ENCODE data around the gene MEPCE.

The MEPCE gene

DNA sequence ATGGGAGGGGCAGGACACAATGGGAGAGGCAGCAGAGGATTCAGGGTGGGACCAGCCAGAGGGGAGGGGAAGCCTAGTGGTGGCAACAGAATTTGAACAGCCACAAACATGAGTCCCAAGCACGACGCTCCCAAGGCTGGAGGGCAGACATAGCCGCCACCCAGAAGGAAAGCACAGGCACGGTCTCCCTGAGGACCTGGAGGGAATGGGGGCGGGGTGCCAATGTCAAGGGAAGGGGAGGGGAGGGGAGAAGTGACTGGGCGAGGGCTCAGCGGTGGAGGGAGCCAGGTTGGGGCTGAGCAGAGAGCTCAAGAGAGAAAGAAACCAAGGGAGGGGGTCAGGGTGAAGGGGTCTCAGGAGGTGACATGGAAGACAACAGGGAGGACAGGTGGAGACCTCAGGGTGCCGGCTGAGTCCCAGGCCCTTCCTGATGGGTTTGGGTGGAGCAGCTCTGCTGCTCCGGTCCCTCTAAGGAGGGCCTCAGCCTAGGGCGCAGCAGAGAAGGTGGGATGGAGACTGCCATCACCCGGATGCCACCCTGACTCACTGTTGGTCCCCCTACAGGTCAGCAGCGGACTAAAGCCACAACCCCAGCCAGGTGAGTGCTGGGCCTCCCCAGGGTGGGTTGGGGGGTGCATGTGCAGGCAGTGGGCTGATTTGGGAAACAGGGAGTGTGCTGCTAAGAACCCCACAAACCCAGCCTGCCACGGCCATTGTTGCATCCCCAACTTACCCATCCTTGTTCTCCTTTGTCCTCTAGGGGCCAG is 32.1 kb upstream of the MEPCE start:
- Histone ChIP-seq H3K27me3 (replicated peaks in 2 of 5; ENCODE audit: control insufficient read depth in 4 of 5, insufficient read depth in 5 of 5, low read length in 4 of 5) (no peaks in the 10 kb centered on the region), H3K4me3 (ENCODE audit: control insufficient read depth in 1 of 7, extremely low read depth in 1 of 7, insufficient read depth in 4 of 7, low read depth in 2 of 7, low read length in 6 of 7) (no peak overlapping the region), H3K4me1 (ENCODE audit: control extremely low read depth in 1 of 4, control insufficient read depth in 4 of 4, insufficient read depth in 4 of 4, low read length in 3 of 4) (peaks cover 0 to 4% (median 0%) of the 10 kb centered on the region in 4 experiments), H3K27ac (ENCODE audit: insufficient read depth in 1 of 2, low read depth in 1 of 2, low read length in 2 of 2, poor library complexity in 1 of 2, severe bottlenecking in 2 of 2) (no peak overlapping the region), H3K9me3 (ENCODE audit: control extremely low read depth in 1 of 5, control insufficient read depth in 4 of 5, insufficient read depth in 2 of 5, low read depth in 1 of 5, low read length in 4 of 5) (no peaks in the 10 kb centered on the region), H3K36me3 (ENCODE audit: control insufficient read depth in 4 of 4, insufficient read depth in 4 of 4, low read length in 3 of 4) (no peaks in the 10 kb centered on the region)
- CTCF ChIA-PET = interaction anchor here (1.4 to 1.7 kb wide), 2 partner anchors 10 to 50 kb away, joined by 3 to 8 read pairs; no protein-coding TSS in a partner anchor
- no peak for DNase-seq
- POLR2A ChIA-PET = no interaction called here
- WGBS (ENCODE audit: insufficient coverage) = 97% methylated on average over 11 of the region's 13 CpGs

DNA sequence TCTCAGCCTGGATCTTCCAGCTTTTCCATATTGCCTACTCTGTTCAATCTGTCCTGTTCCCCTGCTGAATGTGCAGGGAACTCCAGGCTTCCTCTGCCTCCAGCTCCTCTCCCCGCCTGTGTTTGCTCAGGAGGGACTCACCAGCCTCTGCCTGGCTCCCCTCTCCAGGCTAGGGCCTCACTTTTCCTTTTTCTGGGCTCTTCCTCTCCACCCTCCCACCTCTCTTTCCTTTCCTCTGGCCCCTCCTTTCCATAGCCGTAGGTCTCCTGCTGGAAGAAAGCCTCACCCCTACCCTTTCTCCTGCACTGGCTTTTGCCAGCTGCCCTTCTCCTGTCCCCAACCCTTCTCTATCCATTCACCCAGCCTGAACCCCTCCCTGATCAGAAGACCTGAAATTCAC is 31.4 kb upstream of the MEPCE start:
- Histone ChIP-seq H3K4me1 (ENCODE audit: control extremely low read depth in 1 of 4, control insufficient read depth in 4 of 4, insufficient read depth in 4 of 4, low read length in 3 of 4) (peaks cover 0 to 4% (median 0%) of the 10 kb centered on the region in 4 experiments), H3K4me3 (ENCODE audit: control insufficient read depth in 1 of 7, extremely low read depth in 1 of 7, insufficient read depth in 4 of 7, low read depth in 2 of 7, low read length in 6 of 7) (no peak overlapping the region), H3K36me3 (ENCODE audit: control insufficient read depth in 4 of 4, insufficient read depth in 4 of 4, low read length in 3 of 4) (no peaks in the 10 kb centered on the region), H3K9me3 (ENCODE audit: control extremely low read depth in 1 of 5, control insufficient read depth in 4 of 5, insufficient read depth in 2 of 5, low read depth in 1 of 5, low read length in 4 of 5) (no peaks in the 10 kb centered on the region), H3K27ac (ENCODE audit: insufficient read depth in 1 of 2, low read depth in 1 of 2, low read length in 2 of 2, poor library complexity in 1 of 2, severe bottlenecking in 2 of 2) (no peak overlapping the region), H3K27me3 (replicated peaks in 2 of 5; ENCODE audit: control insufficient read depth in 4 of 5, insufficient read depth in 5 of 5, low read length in 4 of 5) (no peaks in the 10 kb centered on the region)
- ChIA-PET CTCF (interaction anchor here (1.4 to 1.7 kb wide), 2 partner anchors 9 to 51 kb away, joined by 3 to 8 read pairs; no protein-coding TSS in a partner anchor), POLR2A (no interaction called here)
- WGBS (ENCODE audit: insufficient coverage) = 79% methylated on average over 2 of the region's 2 CpGs
- no peak for DNase-seq

DNA sequence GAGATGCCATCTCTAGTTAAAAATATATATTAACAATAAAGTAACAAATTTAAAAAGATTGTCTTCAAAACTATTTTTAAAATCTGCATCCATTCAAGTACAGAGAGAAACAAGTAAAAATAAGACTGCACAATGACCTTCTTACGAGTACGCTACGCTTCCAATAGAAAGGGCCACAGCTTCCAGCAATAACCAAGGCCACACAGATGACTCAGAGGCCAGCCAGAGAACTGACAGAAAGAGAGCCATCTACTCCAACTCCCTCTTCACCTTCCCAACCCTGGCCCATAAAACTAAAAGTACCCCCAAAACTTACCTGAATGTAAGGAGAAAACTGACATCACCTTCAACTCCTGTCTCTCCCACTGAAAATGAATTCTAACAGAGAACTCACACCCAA is 29.6 kb upstream of the MEPCE start:
- H3K4me1 ChIP-seq (ENCODE audit: control extremely low read depth in 1 of 4, control insufficient read depth in 4 of 4, insufficient read depth in 4 of 4, low read length in 3 of 4) = peaks cover 0 to 4% (median 0%) of the 10 kb centered on the region in 4 experiments
- H3K4me3 ChIP-seq (ENCODE audit: control insufficient read depth in 1 of 7, extremely low read depth in 1 of 7, insufficient read depth in 4 of 7, low read depth in 2 of 7, low read length in 6 of 7) = no peak overlapping the region
- DNase-seq = no peak
- no peaks in the 10 kb centered on the region for H3K36me3 ChIP-seq (ENCODE audit: control insufficient read depth in 4 of 4, insufficient read depth in 4 of 4, low read length in 3 of 4)
- WGBS (ENCODE audit: insufficient coverage) = 100% methylated on average over 3 of the region's 3 CpGs
- H3K9me3 ChIP-seq (ENCODE audit: control extremely low read depth in 1 of 5, control insufficient read depth in 4 of 5, insufficient read depth in 2 of 5, low read depth in 1 of 5, low read length in 4 of 5) = no peaks in the 10 kb centered on the region
- POLR2A ChIA-PET = no interaction called here
- CTCF ChIA-PET = interaction anchor here (0.8 to 1.2 kb wide), 2 partner anchors 16 to 54 kb away, joined by 3 to 5 read pairs; no protein-coding TSS in a partner anchor
- no peak overlapping the region for H3K27ac ChIP-seq (ENCODE audit: insufficient read depth in 1 of 2, low read depth in 1 of 2, low read length in 2 of 2, poor library complexity in 1 of 2, severe bottlenecking in 2 of 2)
- no peaks in the 10 kb centered on the region for H3K27me3 ChIP-seq (replicated peaks in 2 of 5; ENCODE audit: control insufficient read depth in 4 of 5, insufficient read depth in 5 of 5, low read length in 4 of 5)

DNA sequence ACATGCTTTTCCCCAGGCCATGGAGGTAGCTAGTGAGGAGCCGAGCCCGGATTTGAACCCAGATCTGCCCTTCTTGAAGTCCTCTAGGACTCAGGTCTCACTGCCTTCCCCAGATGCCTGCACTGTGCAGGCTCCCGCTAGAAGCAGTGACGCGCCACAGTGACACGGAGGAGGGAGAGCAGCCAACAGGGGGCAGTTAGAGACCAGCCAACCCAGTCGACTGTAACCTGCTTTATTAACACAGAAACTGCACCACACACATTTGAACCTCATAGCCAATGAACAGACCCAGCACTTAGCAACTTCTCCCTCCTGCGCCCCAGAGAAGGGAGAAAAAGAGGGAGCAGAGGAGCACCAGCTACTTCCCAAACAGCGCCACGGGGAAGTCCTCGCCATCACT is 29.0 kb upstream of the MEPCE start:
- no peaks in the 10 kb centered on the region for H3K9me3 ChIP-seq (ENCODE audit: control extremely low read depth in 1 of 5, control insufficient read depth in 4 of 5, insufficient read depth in 2 of 5, low read depth in 1 of 5, low read length in 4 of 5)
- peak; percentile 15 to 36 (median 24) for DNase-seq
- H3K4me3 ChIP-seq (ENCODE audit: control insufficient read depth in 1 of 7, extremely low read depth in 1 of 7, insufficient read depth in 4 of 7, low read depth in 2 of 7, low read length in 6 of 7) = no peak overlapping the region
- H3K27me3 ChIP-seq (replicated peaks in 2 of 5; ENCODE audit: control insufficient read depth in 4 of 5, insufficient read depth in 5 of 5, low read length in 4 of 5) = no peaks in the 10 kb centered on the region
- ChIA-PET CTCF (interaction anchor here (0.6 to 2.4 kb wide), 5 partner anchors 14 to 108 kb away, joined by 3 to 9 read pairs (median 4); no protein-coding TSS in a partner anchor), POLR2A (interaction anchor here (0.5 kb wide), 1 partner anchor 46 kb away, joined by 5 read pairs; no protein-coding TSS in a partner anchor)
- H3K27ac ChIP-seq (ENCODE audit: insufficient read depth in 1 of 2, low read depth in 1 of 2, low read length in 2 of 2, poor library complexity in 1 of 2, severe bottlenecking in 2 of 2) = no peak overlapping the region
- WGBS (ENCODE audit: insufficient coverage) = 97% methylated on average over 4 of the region's 11 CpGs
- H3K36me3 ChIP-seq (ENCODE audit: control insufficient read depth in 4 of 4, insufficient read depth in 4 of 4, low read length in 3 of 4) = no peaks in the 10 kb centered on the region
- peaks cover 0 to 4% (median 0%) of the 10 kb centered on the region in 4 experiments for H3K4me1 ChIP-seq (ENCODE audit: control extremely low read depth in 1 of 4, control insufficient read depth in 4 of 4, insufficient read depth in 4 of 4, low read length in 3 of 4)

DNA sequence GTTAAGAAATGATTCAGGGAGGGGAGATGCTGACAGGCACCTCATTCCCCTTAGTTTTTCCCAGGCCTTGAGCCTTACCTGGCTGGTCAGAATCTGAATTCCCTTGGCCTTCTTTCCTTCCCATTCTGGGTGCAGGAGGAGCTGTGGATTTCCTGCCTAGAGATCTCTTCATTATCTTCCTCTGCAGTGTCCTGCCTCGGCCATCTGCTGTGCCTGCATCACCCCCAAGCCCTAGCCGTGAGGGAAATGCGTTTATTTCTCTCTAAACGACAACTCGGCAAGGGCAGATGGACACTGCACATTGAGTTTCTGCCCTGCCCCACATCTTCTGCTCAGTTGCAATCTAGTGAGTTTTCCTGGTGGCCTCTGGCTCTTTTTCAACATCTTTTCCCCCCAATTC is 27.8 kb upstream of the MEPCE start:
- WGBS (ENCODE audit: insufficient coverage) = 92% methylated on average over 5 of the region's 5 CpGs
- no peak for DNase-seq
- H3K27ac ChIP-seq (ENCODE audit: insufficient read depth in 1 of 2, low read depth in 1 of 2, low read length in 2 of 2, poor library complexity in 1 of 2, severe bottlenecking in 2 of 2) = no peak overlapping the region
- CTCF ChIA-PET = interaction anchor here (1.1 to 2.4 kb wide), 6 partner anchors 13 to 59 kb away, joined by 3 to 9 read pairs (median 6); no protein-coding TSS in a partner anchor
- POLR2A ChIA-PET = no interaction called here
- H3K4me1 ChIP-seq (ENCODE audit: control extremely low read depth in 1 of 4, control insufficient read depth in 4 of 4, insufficient read depth in 4 of 4, low read length in 3 of 4) = peaks cover 0 to 4% (median 0%) of the 10 kb centered on the region in 4 experiments
- no peak overlapping the region for H3K4me3 ChIP-seq (ENCODE audit: control insufficient read depth in 1 of 7, extremely low read depth in 1 of 7, insufficient read depth in 4 of 7, low read depth in 2 of 7, low read length in 6 of 7)
- no peaks in the 10 kb centered on the region for H3K36me3 ChIP-seq (ENCODE audit: control insufficient read depth in 4 of 4, insufficient read depth in 4 of 4, low read length in 3 of 4)
- H3K27me3 ChIP-seq (replicated peaks in 2 of 5; ENCODE audit: control insufficient read depth in 4 of 5, insufficient read depth in 5 of 5, low read length in 4 of 5) = no peaks in the 10 kb centered on the region
- H3K9me3 ChIP-seq (ENCODE audit: control extremely low read depth in 1 of 5, control insufficient read depth in 4 of 5, insufficient read depth in 2 of 5, low read depth in 1 of 5, low read length in 4 of 5) = no peaks in the 10 kb centered on the region

DNA sequence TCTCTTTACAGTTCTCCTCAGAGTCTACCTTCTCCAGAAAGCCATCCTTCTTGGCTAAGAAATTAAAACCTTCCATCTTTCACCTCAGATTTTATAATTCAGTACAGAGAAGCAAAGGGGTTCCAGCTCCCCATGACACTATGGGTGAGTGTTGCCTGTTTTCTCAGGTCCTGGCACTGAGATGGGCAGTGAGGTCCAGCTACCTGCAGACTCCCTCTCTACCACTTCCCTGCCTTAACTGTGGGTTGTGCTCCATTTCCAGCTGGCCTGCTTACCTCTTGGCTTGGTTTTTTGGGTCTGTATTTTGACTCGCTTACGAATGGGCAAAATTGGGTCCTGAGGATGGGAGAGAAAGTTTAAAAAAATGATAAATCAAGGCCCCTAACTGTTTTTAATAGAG is 27.4 kb upstream of the MEPCE start:
- 90% methylated on average over 2 of the region's 2 CpGs for WGBS (ENCODE audit: insufficient coverage)
- H3K27me3 ChIP-seq (replicated peaks in 2 of 5; ENCODE audit: control insufficient read depth in 4 of 5, insufficient read depth in 5 of 5, low read length in 4 of 5) = no peaks in the 10 kb centered on the region
- CTCF ChIA-PET = interaction anchor here (1.1 to 2.4 kb wide), 6 partner anchors 8 to 59 kb away, joined by 3 to 9 read pairs (median 4); no protein-coding TSS in a partner anchor

DNA sequence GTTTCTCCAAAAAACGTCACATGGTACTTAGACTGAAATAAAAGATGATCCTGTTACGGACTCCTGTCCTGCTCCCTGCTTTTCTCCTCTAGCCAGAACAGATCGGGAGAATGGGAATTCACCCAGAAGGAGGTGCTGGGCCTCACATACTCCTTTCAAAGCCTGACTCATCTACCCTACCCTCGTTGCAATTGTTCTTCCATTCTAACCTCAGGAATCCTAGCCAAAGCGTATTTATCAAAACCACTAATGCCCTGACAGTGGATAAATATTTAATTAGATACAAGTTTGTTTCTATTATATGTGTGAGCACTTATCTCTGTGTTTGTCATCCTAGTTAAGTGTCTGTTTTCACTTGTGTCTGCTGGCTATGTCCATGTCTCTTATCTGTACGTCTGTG is 22.9 kb upstream of the MEPCE start:
- Histone ChIP-seq H3K27me3 (replicated peaks in 2 of 5; ENCODE audit: control insufficient read depth in 4 of 5, insufficient read depth in 5 of 5, low read length in 4 of 5) (no peaks in the 10 kb centered on the region), H3K27ac (ENCODE audit: insufficient read depth in 1 of 2, low read depth in 1 of 2, low read length in 2 of 2, poor library complexity in 1 of 2, severe bottlenecking in 2 of 2) (no peak overlapping the region), H3K4me1 (ENCODE audit: control extremely low read depth in 1 of 4, control insufficient read depth in 4 of 4, insufficient read depth in 4 of 4, low read length in 3 of 4) (no peaks in the 10 kb centered on the region), H3K9me3 (ENCODE audit: control extremely low read depth in 1 of 5, control insufficient read depth in 4 of 5, insufficient read depth in 2 of 5, low read depth in 1 of 5, low read length in 4 of 5) (no peaks in the 10 kb centered on the region), H3K36me3 (ENCODE audit: control insufficient read depth in 4 of 4, insufficient read depth in 4 of 4, low read length in 3 of 4) (no peaks in the 10 kb centered on the region), H3K4me3 (ENCODE audit: control insufficient read depth in 1 of 7, extremely low read depth in 1 of 7, insufficient read depth in 4 of 7, low read depth in 2 of 7, low read length in 6 of 7) (no peak overlapping the region)
- CTCF ChIA-PET = interaction anchor here (1.2 to 4.9 kb wide), 19 partner anchors 8 to 60 kb away, joined by 3 to 28 read pairs (median 6); partner anchors contain the start of genes PILRA and PILRB
- POLR2A ChIA-PET = no interaction called here
- DNase-seq = no peak
- WGBS (ENCODE audit: insufficient coverage) = 42% methylated on average over 2 of the region's 6 CpGs

More for the DNA sequence above, 27.4 kb upstream of the MEPCE start:
- no peak overlapping the region for H3K27ac ChIP-seq (ENCODE audit: insufficient read depth in 1 of 2, low read depth in 1 of 2, low read length in 2 of 2, poor library complexity in 1 of 2, severe bottlenecking in 2 of 2)
- H3K4me3 ChIP-seq (ENCODE audit: control insufficient read depth in 1 of 7, extremely low read depth in 1 of 7, insufficient read depth in 4 of 7, low read depth in 2 of 7, low read length in 6 of 7) = no peak overlapping the region
- POLR2A ChIA-PET = interaction anchor here (0.7 kb wide), 1 partner anchor 26 kb away, joined by 3 read pairs; the partner anchor contains the start of gene ZCWPW1
- H3K9me3 ChIP-seq (ENCODE audit: control extremely low read depth in 1 of 5, control insufficient read depth in 4 of 5, insufficient read depth in 2 of 5, low read depth in 1 of 5, low read length in 4 of 5) = no peaks in the 10 kb centered on the region
- peaks cover 0 to under 1% (median 0%) of the 10 kb centered on the region in 4 experiments for H3K4me1 ChIP-seq (ENCODE audit: control extremely low read depth in 1 of 4, control insufficient read depth in 4 of 4, insufficient read depth in 4 of 4, low read length in 3 of 4)
- no peaks in the 10 kb centered on the region for H3K36me3 ChIP-seq (ENCODE audit: control insufficient read depth in 4 of 4, insufficient read depth in 4 of 4, low read length in 3 of 4)
- no peak for DNase-seq

Measured in common myeloid progenitor, CD34-positive (primary cell).